Erythroblast (primary cell): ENCODE results near the gene LRRC63.

Source experiments
- GATA1 ChIP-seq: IDR thresholded peaks from 2 replicates; pipeline ENCODE4 v1.6.1; 2011; ENCODE audit warnings: low read depth, mild to moderate bottlenecking, control low read depth, low read length, moderate library complexity
- POLR2A ChIP-seq: IDR thresholded peaks from 2 replicates; pipeline ENCODE4 v1.6.1; 2011; ENCODE audit warnings: mild to moderate bottlenecking, low read length

DNA sequence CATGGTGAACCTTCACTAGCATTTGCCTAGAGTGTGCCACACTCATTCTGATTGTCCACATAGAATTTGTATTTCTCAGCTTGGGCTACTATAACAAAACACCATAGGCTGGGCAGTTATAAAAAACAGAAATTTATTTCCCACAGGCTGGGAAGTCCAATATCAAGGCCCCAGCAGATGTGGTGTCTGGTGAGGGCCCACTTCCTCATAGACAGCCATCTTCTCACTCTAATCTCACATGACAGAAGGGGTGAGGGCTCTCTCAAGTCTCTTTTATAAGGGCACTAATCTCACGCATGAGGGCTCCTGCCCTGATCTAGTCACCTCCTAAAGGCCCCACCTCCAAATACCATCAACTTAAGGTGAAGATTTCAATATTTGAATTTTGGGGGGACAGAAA lies 53.6 kb downstream of the LRRC63 start:
- TF ChIP-seq POLR2A: no peak
- TF ChIP-seq GATA1: no peak
